ENCODE results near the gene ATM. TPM values are rescaled to one million over a fixed set of nuclear protein-coding genes. Genes with fewer than 3 reads are reported as not detected.

ATM gene
- total and polyA plus RNA-seq, 2 donors (not counting 1 experiment from before 2014, with no cell fraction given) = 37.5 to 123 TPM

- no peak overlapping the region for H3K27ac ChIP-seq (ENCODE audit: insufficient read depth, low read length)
- H3K4me2 ChIP-seq (ENCODE audit: extremely low read depth, insufficient read depth, low read length) = no peak overlapping the region
- no peak overlapping the region for H3K9ac ChIP-seq (ENCODE audit: insufficient read depth, low read length)
- no peaks in the 10 kb centered on the region for H3K36me3 ChIP-seq (ENCODE audit: control insufficient read depth, insufficient read depth, low read length)
- no peak for TF ChIP-seq EZH2 (IDR thresholded peaks at IDR 0.05; ENCODE audit: low read length, missing control alignments)
- no peak for TF ChIP-seq CTCF (conservative IDR thresholded peaks at IDR 0.05 in 1 of 2, IDR thresholded peaks at IDR 0.05 in 1 of 2; ENCODE audit: low read depth in 1 of 2, low read length in 2 of 2)
- DNase-seq (ENCODE audit: low read depth in 2 of 2) = no peak
- no peak overlapping the region for H2AFZ ChIP-seq (ENCODE audit: low read length)
- no peaks in the 10 kb centered on the region for H4K20me1 ChIP-seq (ENCODE audit: control insufficient read depth, extremely low read depth, insufficient read depth, low read length)
- H3K4me1 ChIP-seq (ENCODE audit: control insufficient read depth, extremely low read depth, insufficient read depth, low read length) = no peaks in the 10 kb centered on the region
- H3K4me3 ChIP-seq (replicated peaks in 1 of 4; ENCODE audit: control extremely low read depth in 1 of 4, insufficient read depth in 1 of 4, low read depth in 3 of 4, low read length in 4 of 4) = no peak overlapping the region
- no peaks in the 10 kb centered on the region for H3K27me3 ChIP-seq (ENCODE audit: control insufficient read depth, insufficient read depth, low read length)
- no peaks in the 10 kb centered on the region for H3K9me3 ChIP-seq (ENCODE audit: control insufficient read depth, insufficient read depth, low read depth, low read length)
- H3K79me2 ChIP-seq (ENCODE audit: control insufficient read depth, insufficient read depth, low read length) = no peaks in the 10 kb centered on the region
Measured at GRCh38 chr11:108239076-108239475, 16.2 kb downstream of the ATM start.

- no peak overlapping the region for H3K9ac ChIP-seq (ENCODE audit: insufficient read depth, low read length)
- no peak for DNase-seq (ENCODE audit: low read depth in 2 of 2)
- H3K4me1 ChIP-seq (ENCODE audit: control insufficient read depth, extremely low read depth, insufficient read depth, low read length) = no peaks in the 10 kb centered on the region
- no peaks in the 10 kb centered on the region for H3K27me3 ChIP-seq (ENCODE audit: control insufficient read depth, insufficient read depth, low read length)
- H3K27ac ChIP-seq (ENCODE audit: insufficient read depth, low read length) = no peak overlapping the region
- no peak overlapping the region for H3K4me3 ChIP-seq (replicated peaks in 1 of 4; ENCODE audit: control extremely low read depth in 1 of 4, insufficient read depth in 1 of 4, low read depth in 3 of 4, low read length in 4 of 4)
- H3K36me3 ChIP-seq (ENCODE audit: control insufficient read depth, insufficient read depth, low read length) = no peaks in the 10 kb centered on the region
- H2AFZ ChIP-seq (ENCODE audit: low read length) = no peak overlapping the region
- H3K9me3 ChIP-seq (ENCODE audit: control insufficient read depth, insufficient read depth, low read depth, low read length) = no peaks in the 10 kb centered on the region
- no peaks in the 10 kb centered on the region for H4K20me1 ChIP-seq (ENCODE audit: control insufficient read depth, extremely low read depth, insufficient read depth, low read length)
- TF ChIP-seq EZH2 (IDR thresholded peaks at IDR 0.05; ENCODE audit: low read length, missing control alignments) = no peak
- TF ChIP-seq CTCF (conservative IDR thresholded peaks at IDR 0.05 in 1 of 2, IDR thresholded peaks at IDR 0.05 in 1 of 2; ENCODE audit: low read depth in 1 of 2, low read length in 2 of 2) = no peak
- H3K4me2 ChIP-seq (ENCODE audit: extremely low read depth, insufficient read depth, low read length) = no peak overlapping the region
- no peaks in the 10 kb centered on the region for H3K79me2 ChIP-seq (ENCODE audit: control insufficient read depth, insufficient read depth, low read length)
Measured at GRCh38 chr11:108241330-108242037, 18.6 kb downstream of the ATM start.

- no peak for TF ChIP-seq EZH2 (IDR thresholded peaks at IDR 0.05; ENCODE audit: low read length, missing control alignments)
- TF ChIP-seq CTCF (conservative IDR thresholded peaks at IDR 0.05 in 1 of 2, IDR thresholded peaks at IDR 0.05 in 1 of 2; ENCODE audit: low read depth in 1 of 2, low read length in 2 of 2) = no peak
- Histone ChIP-seq H3K27me3 (ENCODE audit: control insufficient read depth, insufficient read depth, low read length) (no peaks in the 10 kb centered on the region), H2AFZ (ENCODE audit: low read length) (no peak overlapping the region)
Measured at GRCh38 chr11:108242422-108242821, 19.6 kb downstream of the ATM start.

More at GRCh38 chr11:108242422-108242821, 19.6 kb downstream of the ATM start:
- no peaks in the 10 kb centered on the region for H3K9me3 ChIP-seq (ENCODE audit: control insufficient read depth, insufficient read depth, low read depth, low read length)
- H3K36me3 ChIP-seq (ENCODE audit: control insufficient read depth, insufficient read depth, low read length) = no peaks in the 10 kb centered on the region
- no peak overlapping the region for H3K4me2 ChIP-seq (ENCODE audit: extremely low read depth, insufficient read depth, low read length)
- no peak overlapping the region for H3K4me3 ChIP-seq (replicated peaks in 1 of 4; ENCODE audit: control extremely low read depth in 1 of 4, insufficient read depth in 1 of 4, low read depth in 3 of 4, low read length in 4 of 4)
- H3K27ac ChIP-seq (ENCODE audit: insufficient read depth, low read length) = no peak overlapping the region
- no peaks in the 10 kb centered on the region for H3K4me1 ChIP-seq (ENCODE audit: control insufficient read depth, extremely low read depth, insufficient read depth, low read length)
- H3K79me2 ChIP-seq (ENCODE audit: control insufficient read depth, insufficient read depth, low read length) = no peaks in the 10 kb centered on the region
- H3K9ac ChIP-seq (ENCODE audit: insufficient read depth, low read length) = no peak overlapping the region
- H4K20me1 ChIP-seq (ENCODE audit: control insufficient read depth, extremely low read depth, insufficient read depth, low read length) = no peaks in the 10 kb centered on the region
- DNase-seq (ENCODE audit: low read depth in 2 of 2) = no peak
